OCI-LY7 (cell line): ENCODE results near the gene CWH43.
"Not testable (repeated sequence)": the region's sequence is repeated elsewhere in the genome, so short reads cannot be mapped to it uniquely, and the experiment has no call there.

Experiments
- EZH2phosphoT487 ChIP-seq: fragments of 200-600 bp; sonication (generic); IDR thresholded peaks from 2 replicates; pipeline ENCODE4 v1.6.1; 2018; ENCODE audit warnings: low read depth, borderline replicate concordance, mild to moderate bottlenecking, mixed run types, antibody characterized with exemption, low read length, moderate library complexity, mixed read lengths
- TF ChIP-seq, protein P1 (sequence below): fragments of 200-600 bp; sonication (generic); conservative IDR thresholded peaks from 2 replicates; pipeline ENCODE4 v1.5.1; 2014; ENCODE audit warnings: mild to moderate bottlenecking, antibody characterized with exemption, low read length, moderate library complexity, mixed read lengths

DNA sequence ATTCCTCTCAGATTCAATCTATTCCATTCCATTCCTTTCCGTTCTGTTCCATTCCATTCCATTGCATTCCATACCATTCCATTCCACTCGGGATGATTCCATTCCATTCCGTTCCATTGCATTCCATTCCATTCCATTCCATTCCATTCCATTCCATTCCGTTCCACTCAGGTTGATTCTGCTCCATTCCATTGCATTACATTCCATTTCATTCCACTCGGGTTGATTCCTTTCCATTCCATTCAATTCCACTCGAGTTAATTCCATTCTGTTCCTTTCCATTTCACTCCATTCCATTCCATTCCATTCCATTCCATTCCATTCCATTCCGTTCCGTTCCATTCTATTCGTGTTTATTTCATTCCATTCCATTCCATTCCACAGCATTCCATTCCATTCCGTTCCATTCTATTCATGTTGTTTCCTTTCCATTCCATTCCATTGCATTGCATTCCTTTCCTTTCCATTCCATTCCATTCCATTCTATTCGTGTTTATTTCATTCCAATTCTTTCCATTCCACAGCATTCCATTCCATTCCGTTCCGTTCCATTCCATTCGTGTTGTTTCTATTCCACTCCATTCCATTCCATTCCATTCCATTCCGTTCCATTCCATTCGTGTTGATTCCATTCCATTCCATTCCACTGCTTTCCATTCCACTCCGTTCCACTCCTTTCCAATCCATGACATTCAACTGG lies 118.3 kb downstream of the CWH43 start:
- TF ChIP-seq, protein P1, sequence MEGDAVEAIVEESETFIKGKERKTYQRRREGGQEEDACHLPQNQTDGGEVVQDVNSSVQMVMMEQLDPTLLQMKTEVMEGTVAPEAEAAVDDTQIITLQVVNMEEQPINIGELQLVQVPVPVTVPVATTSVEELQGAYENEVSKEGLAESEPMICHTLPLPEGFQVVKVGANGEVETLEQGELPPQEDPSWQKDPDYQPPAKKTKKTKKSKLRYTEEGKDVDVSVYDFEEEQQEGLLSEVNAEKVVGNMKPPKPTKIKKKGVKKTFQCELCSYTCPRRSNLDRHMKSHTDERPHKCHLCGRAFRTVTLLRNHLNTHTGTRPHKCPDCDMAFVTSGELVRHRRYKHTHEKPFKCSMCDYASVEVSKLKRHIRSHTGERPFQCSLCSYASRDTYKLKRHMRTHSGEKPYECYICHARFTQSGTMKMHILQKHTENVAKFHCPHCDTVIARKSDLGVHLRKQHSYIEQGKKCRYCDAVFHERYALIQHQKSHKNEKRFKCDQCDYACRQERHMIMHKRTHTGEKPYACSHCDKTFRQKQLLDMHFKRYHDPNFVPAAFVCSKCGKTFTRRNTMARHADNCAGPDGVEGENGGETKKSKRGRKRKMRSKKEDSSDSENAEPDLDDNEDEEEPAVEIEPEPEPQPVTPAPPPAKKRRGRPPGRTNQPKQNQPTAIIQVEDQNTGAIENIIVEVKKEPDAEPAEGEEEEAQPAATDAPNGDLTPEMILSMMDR, result not testable (repeated sequence)
- not testable (repeated sequence) for TF ChIP-seq EZH2phosphoT487
